Cardiac muscle cell (in vitro differentiated cells and primary cell): Measurements from ENCODE around the gene GNAS. TPM values are rescaled to one million over a fixed set of nuclear protein-coding genes. Genes with fewer than 3 reads are reported as not detected.

Source experiments
- DNase-seq, 2 donors: peaks; one replicate each; pipeline versions ENCODE4 v3.0.0 to v3.0.0-alpha.2; 2010 to 2017; ENCODE audit warnings: low read depth in 1 of 2, low spot score in 1 of 2
- H3K27ac ChIP-seq: fragments of 200-600 bp; sonication (generic); 2 replicates; pipeline ENCODE4 v1.5.1; 2016
- H3K27me3 ChIP-seq: fragments of 200-600 bp; sonication (generic); 2 replicates; pipeline ENCODE4 v1.6.0; 2016; ENCODE audit warnings: control low read depth
- H3K36me3 ChIP-seq: fragments of 200-600 bp; sonication (generic); 2 replicates; pipeline ENCODE4 v1.5.1; 2016; ENCODE audit warnings: control low read depth
- H3K4me1 ChIP-seq: fragments of 200-600 bp; sonication (generic); 2 replicates; pipeline ENCODE4 v1.8.1; 2017; ENCODE audit warnings: low read depth, mild to moderate bottlenecking, mixed run types
- H3K4me3 ChIP-seq: fragments of 200-600 bp; sonication (generic); 2 replicates; pipeline ENCODE4 v1.5.1; 2016; ENCODE audit warnings: mild to moderate bottlenecking
- H3K9me3 ChIP-seq: fragments of 200-600 bp; sonication (generic); 2 replicates; pipeline ENCODE4 v1.5.1; 2017; ENCODE audit warnings: low read depth, mild to moderate bottlenecking, control low read depth
- CTCF ChIP-seq: IDR thresholded peaks from 2 replicates; pipeline ENCODE4 v1.5.1; 2012; ENCODE audit warnings: low read depth, mild to moderate bottlenecking, low read length
- polyA plus RNA-seq: library from polyadenylated mRNA; unstranded; fragments of >200 nt; fragmentation: Nextera tagmentation; extraction: Ambion mirVana; gene quantifications from 2 replicates; pipeline ENCODE4 v1.2.1, GENCODE V29; 2016
- total RNA-seq: library from RNA; depleted of rRNA; stranded (reverse); fragments of >200 nt; gene quantifications from 2 replicates; pipeline ENCODE4 v1.2.3, GENCODE V29; 2016

Gene GNAS
- total and polyA plus RNA-seq, 2 experiments from 2014 or later: 1,319 to 2,744 TPM

DNA sequence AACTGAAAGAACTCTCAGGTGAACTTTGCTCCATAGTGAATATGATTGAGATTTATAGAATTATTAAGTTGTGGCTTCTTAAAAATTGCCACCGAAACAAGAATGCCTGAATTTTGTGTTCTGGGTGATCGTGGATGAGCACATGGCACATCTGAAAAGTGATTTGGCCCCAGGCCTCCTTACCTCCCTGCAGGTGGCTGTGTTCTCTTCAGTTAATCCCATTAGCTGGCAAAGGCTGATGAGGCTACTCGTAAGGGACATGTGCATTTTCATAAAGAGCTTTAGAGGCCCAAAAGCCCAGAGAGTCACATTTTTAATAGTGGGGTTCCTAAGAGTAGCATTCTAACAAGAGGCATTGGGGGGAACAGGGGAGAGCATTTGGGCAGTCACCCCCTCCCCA, 22.6 kb downstream of the GNAS start:
- Histone ChIP-seq H3K27ac (no peak overlapping the region), H3K9me3 (no peaks in the 10 kb centered on the region), H3K27me3 (no peaks in the 10 kb centered on the region), H3K4me1 (no peaks in the 10 kb centered on the region), H3K4me3 (no peak overlapping the region), H3K36me3 (no peaks in the 10 kb centered on the region)
- no peak for DNase-seq
- no peak for TF ChIP-seq CTCF

DNA sequence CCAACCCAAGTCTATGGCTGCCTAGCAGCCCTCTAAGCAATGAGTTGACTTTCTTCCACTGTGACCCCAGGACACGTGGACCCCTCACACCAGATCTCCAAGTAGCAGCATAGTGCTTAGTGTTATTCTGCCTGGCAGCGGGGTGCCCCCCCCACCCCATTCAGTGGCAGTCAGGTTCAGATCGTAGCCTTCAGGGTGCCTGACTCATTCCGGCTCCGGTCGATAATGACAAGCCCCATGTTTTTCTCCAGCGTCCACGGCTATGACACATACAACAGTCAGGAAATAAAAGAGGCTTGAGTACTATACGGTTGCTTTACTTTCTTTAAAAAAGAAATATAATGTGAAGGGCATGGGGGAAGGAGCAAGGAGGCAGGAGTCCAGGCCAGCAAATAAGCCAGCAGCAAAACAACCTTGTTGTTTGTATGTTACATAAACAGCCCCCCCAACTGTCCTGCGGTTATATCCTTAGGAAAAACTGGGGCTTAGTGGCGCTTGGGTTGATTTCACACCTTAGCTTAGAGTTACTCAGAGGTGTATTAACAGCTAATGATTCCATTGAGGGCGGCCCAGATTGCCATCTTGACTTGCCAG, 23.1 kb downstream of the GNAS start:
- no peak for TF ChIP-seq CTCF
- Histone ChIP-seq H3K9me3 (no peaks in the 10 kb centered on the region), H3K27me3 (no peaks in the 10 kb centered on the region), H3K36me3 (no peaks in the 10 kb centered on the region), H3K4me3 (no peak overlapping the region), H3K27ac (no peak overlapping the region), H3K4me1 (no peaks in the 10 kb centered on the region)
- no peak for DNase-seq

DNA sequence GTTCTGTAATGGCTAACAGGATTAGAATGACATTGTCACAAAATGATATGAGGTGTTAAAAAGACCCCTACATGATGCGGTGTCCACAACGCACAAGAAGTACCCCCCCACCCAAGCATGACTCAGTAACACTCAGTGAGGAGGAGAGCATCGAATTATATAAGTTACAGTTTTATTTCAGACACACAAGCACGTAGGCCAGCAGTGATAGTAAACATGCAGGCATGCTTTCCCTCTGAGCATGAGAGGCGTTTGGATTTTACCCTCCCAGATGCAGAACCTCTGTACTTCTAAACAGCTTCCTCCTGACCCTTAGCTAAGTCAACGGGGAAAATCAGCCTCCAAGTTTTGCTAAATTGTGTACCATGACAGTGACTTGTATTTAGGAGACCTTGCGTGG, 23.9 kb downstream of the GNAS start:
- no peak for DNase-seq
- Histone ChIP-seq H3K27me3 (no peaks in the 10 kb centered on the region), H3K4me3 (no peak overlapping the region), H3K36me3 (no peaks in the 10 kb centered on the region), H3K9me3 (no peaks in the 10 kb centered on the region), H3K27ac (no peak overlapping the region), H3K4me1 (no peaks in the 10 kb centered on the region)
- TF ChIP-seq CTCF: no peak

DNA sequence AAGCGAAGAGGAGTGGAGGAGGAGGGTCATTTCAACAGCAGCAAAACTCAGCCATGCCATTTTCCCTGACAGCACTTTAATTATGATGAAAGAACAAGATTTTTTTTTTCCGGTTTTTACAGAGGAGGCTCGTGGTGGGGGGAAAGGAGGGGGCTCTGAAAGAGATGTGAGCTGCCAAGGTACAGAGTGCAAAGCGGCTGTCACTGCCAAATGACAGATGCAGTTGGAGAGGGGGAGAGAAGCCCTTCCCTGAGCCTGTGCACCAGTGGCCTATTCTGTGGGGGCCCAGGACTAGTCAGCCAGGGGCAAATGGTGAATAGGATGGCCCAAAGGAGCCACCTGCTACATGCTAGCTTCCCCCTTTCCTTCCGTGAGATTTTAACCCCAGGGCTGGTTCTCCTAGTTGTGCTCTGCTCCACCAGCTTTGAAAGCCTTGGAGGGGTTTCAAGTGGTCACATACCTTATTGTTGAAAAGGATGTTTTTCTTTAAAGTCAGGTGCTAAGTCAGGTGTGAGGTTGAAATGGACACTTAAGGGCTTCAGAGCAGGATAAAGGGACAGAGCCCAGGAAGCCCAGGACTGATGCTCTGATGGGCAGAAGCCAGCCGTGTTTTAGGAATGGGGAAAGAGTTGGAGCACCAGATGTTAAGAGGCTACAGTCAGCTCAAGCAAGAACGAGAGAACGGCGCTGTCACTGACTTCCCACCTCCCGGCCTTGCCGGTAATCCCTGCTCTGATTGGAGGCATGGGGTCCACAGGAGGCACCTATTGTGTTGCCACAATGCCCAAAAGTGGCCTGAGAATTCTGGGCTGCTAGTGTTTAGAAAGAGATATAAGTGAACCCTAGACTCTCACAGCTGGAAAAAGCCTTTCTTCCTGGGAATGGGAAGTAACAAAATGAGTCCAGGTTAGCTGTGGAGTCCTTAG, 24.8 kb downstream of the GNAS start:
- Histone ChIP-seq H3K4me3 (no peak overlapping the region), H3K9me3 (no peaks in the 10 kb centered on the region), H3K27ac (no peak overlapping the region), H3K4me1 (no peaks in the 10 kb centered on the region), H3K36me3 (no peaks in the 10 kb centered on the region), H3K27me3 (no peaks in the 10 kb centered on the region)
- DNase-seq: no peak
- no peak for TF ChIP-seq CTCF

DNA sequence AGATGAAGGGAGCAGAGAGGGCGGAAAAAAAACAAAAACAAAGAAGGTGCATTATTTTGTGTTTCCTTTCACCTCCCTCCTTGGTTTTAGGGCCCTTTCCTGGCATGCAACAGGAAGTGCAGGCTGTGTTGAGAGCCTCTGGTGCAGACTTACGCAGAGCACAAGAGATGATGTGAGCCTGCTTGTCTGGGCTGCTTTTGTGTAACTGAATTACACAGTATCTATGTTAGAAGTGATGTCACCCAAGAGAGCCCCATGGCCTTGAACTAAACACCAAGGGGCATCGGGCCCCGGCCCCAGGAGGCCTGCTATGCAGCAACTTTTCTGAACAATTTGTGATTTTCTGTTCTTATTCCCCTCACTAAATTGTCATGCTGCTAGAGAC, 25.5 kb downstream of the GNAS start:
- no peaks in the 10 kb centered on the region for H3K9me3 ChIP-seq
- H3K4me3 ChIP-seq: no peak overlapping the region
- H3K27ac ChIP-seq: no peak overlapping the region
- no peaks in the 10 kb centered on the region for H3K27me3 ChIP-seq
- no peaks in the 10 kb centered on the region for H3K4me1 ChIP-seq
- TF ChIP-seq CTCF: no peak
- no peak for DNase-seq
- H3K36me3 ChIP-seq: no peaks in the 10 kb centered on the region
